Right lobe of liver (tissue), 6 donors: Measurements from ENCODE around the gene PRSS8. TPM values are rescaled to one million over a fixed set of nuclear protein-coding genes. Genes with fewer than 3 reads are reported as not detected.

Experiments
- ATAC-seq, 4 donors: fragments of 200-7000 bp; cut with Tn5 transposase; one replicate each; pipeline ENCODE4 v1.9.1; 2020; ENCODE audit warnings: mild to moderate bottlenecking in 4 of 4, moderate library complexity in 4 of 4
- DNase-seq, 3 donors: peaks; one replicate each; pipeline ENCODE4 v3.0.0-alpha.2; 2020
- H3K27ac ChIP-seq, 3 donors: fragments of 200-600 bp; one replicate each; pipeline ENCODE4 v1.8.0; 2022
- H3K27me3 ChIP-seq, 2 donors: fragments of 200-600 bp; one replicate each; pipeline ENCODE4 v1.8.0; 2022
- H3K36me3 ChIP-seq, 4 donors: fragments of 200-600 bp; sonication (generic) in 1 of 4; one replicate each; pipeline versions ENCODE4 v1.5.1 to v1.8.0; 2017 to 2022; ENCODE audit warnings: control low read depth in 1 of 4
- H3K4me1 ChIP-seq, 4 donors: fragments of 200-600 bp; sonication (generic) in 1 of 4; one replicate each; pipeline versions ENCODE4 v1.5.1 to v1.8.0; 2017 to 2022; ENCODE audit warnings: control low read depth in 1 of 4
- H3K4me3 ChIP-seq, 3 donors: fragments of 200-600 bp; one replicate each; pipeline ENCODE4 v1.8.0; 2022
- H3K9me3 ChIP-seq, 4 donors: fragments of 200-600 bp; sonication (generic) in 1 of 4; one replicate each; pipeline versions ENCODE4 v1.5.1 to v1.8.0; 2017 to 2022; ENCODE audit warnings: control low read depth in 1 of 4
- POLR2A ChIP-seq: fragments of 450-650 bp; IDR thresholded peaks from one replicate; pipeline ENCODE4 v1.6.1; 2017; ENCODE audit warnings: antibody characterized with exemption, mild to moderate bottlenecking
- WGBS: methylation state at CpG from one replicate; pipeline ENCODE4 v1.1.6; 2018; ENCODE audit warnings: low coverage, low lambda C conversion rate; ENCODE audit not compliant: insufficient coverage; ENCODE audit errors: missing lambda C conversion rate; 5-methylcytosine and 5-hydroxymethylcytosine counted together
- intact Hi-C, 2 donors: fragments of 100-400 bp; cut with DNase I; formaldehyde crosslinking; loops; one replicate each; pipeline versions ENCODE4 v1.11.2 to v1.14.1; 2022
- total RNA-seq, 6 experiments: library from RNA; depleted of rRNA in 2 of 6; stranded (reverse); fragments of >200 nt in 2 of 6; fragmentation: NEBNext Ultra II Directional in 3 of 6; extraction: Animal tissue kit (Norgen Biotek cat#: 25700) in 3 of 6; gene quantifications; one replicate each; pipeline versions ENCODE4 v1.1.0 to v1.2.4, GENCODE V29; 2016 to 2023
- TF ChIP-seq, protein P1 (sequence below), 4 donors: fragments of 200-600 bp in 3 of 4; fragments of 450-650 bp in 1 of 4; IDR thresholded peaks; one replicate each; pipeline versions ENCODE4 v1.5.1 to v1.8.0; 2016 to 2022; ENCODE audit warnings: antibody characterized with exemption in 4 of 4, mild to moderate bottlenecking in 2 of 4
- donor health status: DM: no; HTN: yes; CAD: no.
- donor health status: DM: no; HTN: no; CAD: no.
- donor health status: DM: no; HTN: no; CAD: no.
- donor health status: DM: no; HTN: yes; CAD: no.
- donor health status: DM: no; HTN: yes; CAD: no.

Gene PRSS8
- total RNA-seq, 6 experiments from 2014 or later, result 5.6 to 20.0 (median 13.1) TPM

DNA sequence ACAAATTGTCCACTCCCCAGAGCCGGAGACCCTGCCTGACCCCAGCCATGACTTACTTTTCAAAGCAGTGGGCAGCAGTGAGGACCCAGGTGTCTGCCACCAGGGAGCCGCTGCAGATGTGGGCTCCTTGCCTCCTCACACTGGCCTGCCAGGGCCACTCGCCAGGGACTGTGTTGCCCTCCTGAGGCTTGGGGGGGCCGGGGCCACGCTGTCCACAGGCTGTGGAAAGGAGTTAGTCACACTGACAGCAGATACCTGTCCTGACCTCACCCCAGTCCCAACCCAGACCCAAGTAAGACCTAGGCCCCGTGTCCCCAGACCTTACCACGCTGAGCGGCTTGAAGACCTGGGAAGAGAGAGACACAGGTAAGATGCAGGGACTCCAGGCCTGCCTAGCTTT, 48.0 kb downstream of the PRSS8 start:
- intact Hi-C loops, result loop anchor here in 1 of 2 donors (10.0 kb wide), 1 partner anchor 103 kb away; the partner anchor contains the start of gene HSD3B7
- H3K27ac ChIP-seq, result no peak overlapping the region
- no peaks in the 10 kb centered on the region for H3K27me3 ChIP-seq
- H3K4me3 ChIP-seq, result no peak overlapping the region
- ATAC-seq, result no peak
- TF ChIP-seq, protein P1, sequence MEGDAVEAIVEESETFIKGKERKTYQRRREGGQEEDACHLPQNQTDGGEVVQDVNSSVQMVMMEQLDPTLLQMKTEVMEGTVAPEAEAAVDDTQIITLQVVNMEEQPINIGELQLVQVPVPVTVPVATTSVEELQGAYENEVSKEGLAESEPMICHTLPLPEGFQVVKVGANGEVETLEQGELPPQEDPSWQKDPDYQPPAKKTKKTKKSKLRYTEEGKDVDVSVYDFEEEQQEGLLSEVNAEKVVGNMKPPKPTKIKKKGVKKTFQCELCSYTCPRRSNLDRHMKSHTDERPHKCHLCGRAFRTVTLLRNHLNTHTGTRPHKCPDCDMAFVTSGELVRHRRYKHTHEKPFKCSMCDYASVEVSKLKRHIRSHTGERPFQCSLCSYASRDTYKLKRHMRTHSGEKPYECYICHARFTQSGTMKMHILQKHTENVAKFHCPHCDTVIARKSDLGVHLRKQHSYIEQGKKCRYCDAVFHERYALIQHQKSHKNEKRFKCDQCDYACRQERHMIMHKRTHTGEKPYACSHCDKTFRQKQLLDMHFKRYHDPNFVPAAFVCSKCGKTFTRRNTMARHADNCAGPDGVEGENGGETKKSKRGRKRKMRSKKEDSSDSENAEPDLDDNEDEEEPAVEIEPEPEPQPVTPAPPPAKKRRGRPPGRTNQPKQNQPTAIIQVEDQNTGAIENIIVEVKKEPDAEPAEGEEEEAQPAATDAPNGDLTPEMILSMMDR (IDR thresholded peaks at IDR 0.05), result no peak
- no peak for TF ChIP-seq POLR2A
- H3K36me3 ChIP-seq, result peaks cover 0 to 69% (median 33%) of the 10 kb centered on the region in 4 donors
- peaks cover 0 to under 1% (median 0%) of the 10 kb centered on the region in 4 donors for H3K4me1 ChIP-seq
- H3K9me3 ChIP-seq, result no peaks in the 10 kb centered on the region
- WGBS, result 57% methylated on average over 1 of the region's 8 CpGs
- no peak for DNase-seq

DNA sequence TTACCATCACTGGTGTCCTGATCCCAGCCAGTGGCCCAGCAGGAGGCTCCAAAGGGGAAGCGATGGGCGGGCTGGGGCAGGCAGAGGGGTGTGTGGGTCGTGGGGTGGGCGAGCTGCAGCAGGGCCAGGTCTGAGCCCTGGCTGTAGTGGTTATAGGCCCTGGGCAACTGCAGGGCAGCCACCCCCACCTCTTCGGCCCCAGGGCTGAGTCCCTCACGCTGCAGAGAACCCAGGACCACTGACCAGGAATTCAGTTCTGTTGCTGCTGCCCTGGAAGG, 49.0 kb downstream of the PRSS8 start:
- ATAC-seq (no peak), DNase-seq (no peak)
- Histone ChIP-seq H3K9me3 (no peaks in the 10 kb centered on the region), H3K27ac (no peak overlapping the region), H3K4me3 (no peak overlapping the region), H3K27me3 (no peaks in the 10 kb centered on the region), H3K4me1 (no peaks in the 10 kb centered on the region), H3K36me3 (peaks cover 0 to 65% (median 29%) of the 10 kb centered on the region in 4 donors)
- TF ChIP-seq, protein P1 (IDR thresholded peaks at IDR 0.05), result no peak
- no peak for TF ChIP-seq POLR2A
- intact Hi-C loops, result loop anchor here in 1 of 2 donors (10.0 kb wide), 1 partner anchor 102 kb away; the partner anchor contains the start of gene HSD3B7
- no CpG with 5 or more reads among the region's 6 CpGs for WGBS

DNA sequence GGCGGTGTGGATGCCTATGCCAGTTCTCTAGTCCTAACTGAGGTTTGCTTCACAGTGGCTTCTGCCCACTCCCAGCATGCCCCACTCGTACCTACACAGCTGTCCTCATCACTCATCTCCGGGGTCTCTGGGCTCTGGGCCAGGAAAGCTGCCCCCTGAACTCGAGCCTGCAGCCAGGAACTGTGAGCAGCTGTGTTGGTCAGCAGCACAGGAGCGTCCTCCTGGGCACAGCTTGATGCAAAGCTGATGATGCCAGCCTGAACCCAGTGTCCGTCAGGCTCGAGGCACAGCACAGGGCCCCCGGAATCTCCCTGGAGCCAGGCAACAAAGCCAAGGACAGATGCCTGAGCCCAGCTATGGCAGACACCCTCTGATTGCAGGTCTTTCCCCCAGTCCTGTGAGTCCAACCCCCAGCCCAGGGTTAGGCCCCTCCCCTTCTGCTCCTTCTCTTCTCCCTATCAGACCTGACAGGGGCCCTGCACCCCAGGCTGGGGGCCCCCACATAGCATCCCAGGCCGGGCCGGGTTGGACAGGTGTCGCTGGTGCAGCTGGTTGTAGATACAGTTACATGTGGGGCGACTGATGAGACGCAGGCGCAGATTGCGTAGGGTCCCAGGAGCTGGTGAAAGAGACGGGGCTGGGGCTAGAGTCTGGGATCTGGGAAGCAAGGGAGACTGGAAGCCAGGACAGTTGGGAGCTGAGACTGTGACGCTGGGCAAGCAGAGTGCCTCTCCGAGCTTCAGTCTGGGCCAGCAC, 49.5 kb downstream of the PRSS8 start:
- Histone ChIP-seq H3K36me3 (peaks cover 0 to 60% (median 28%) of the 10 kb centered on the region in 4 donors), H3K9me3 (no peaks in the 10 kb centered on the region), H3K27me3 (no peaks in the 10 kb centered on the region), H3K4me1 (no peaks in the 10 kb centered on the region), H3K27ac (no peak overlapping the region), H3K4me3 (no peak overlapping the region)
- DNase-seq (no peak), ATAC-seq (no peak)
- no CpG with 5 or more reads among the region's 18 CpGs for WGBS
- intact Hi-C loops, result loop anchor here in 1 of 2 donors (10.0 kb wide), 1 partner anchor 101 kb away; the partner anchor contains the start of gene HSD3B7
- TF ChIP-seq POLR2A, result no peak

DNA sequence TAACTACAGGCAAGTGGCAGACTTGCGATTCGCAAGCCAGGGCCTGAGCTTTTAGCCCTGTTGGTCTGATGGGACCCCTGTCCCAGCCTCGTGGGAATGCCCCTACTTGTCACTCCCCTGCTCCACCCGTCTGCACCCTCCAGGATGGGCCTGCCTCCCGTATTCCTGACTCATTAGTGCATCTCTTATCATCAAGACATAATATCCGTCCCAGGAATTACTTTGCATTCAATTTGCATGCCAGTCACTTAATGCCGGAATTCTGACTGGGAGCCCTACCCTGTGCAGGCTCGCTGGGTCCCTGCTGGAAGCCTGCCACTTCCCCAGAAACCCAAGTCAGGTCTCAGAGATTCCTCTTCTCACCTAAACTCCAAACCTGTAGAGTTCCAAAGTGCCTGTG, 50.1 kb downstream of the PRSS8 start:
- H3K4me1 ChIP-seq, result no peaks in the 10 kb centered on the region
- no peak for ATAC-seq
- TF ChIP-seq, protein P1 (IDR thresholded peaks at IDR 0.05), result no peak
- TF ChIP-seq POLR2A, result no peak

More for the DNA sequence above, 50.1 kb downstream of the PRSS8 start:
- no peak for DNase-seq
- intact Hi-C loops, result loop anchor here in 1 of 2 donors (10.0 kb wide), 1 partner anchor 101 kb away; the partner anchor contains the start of gene HSD3B7
- Histone ChIP-seq H3K27me3 (no peaks in the 10 kb centered on the region), H3K36me3 (peaks cover 0 to 53% (median 26%) of the 10 kb centered on the region in 4 donors), H3K27ac (no peak overlapping the region), H3K4me3 (no peak overlapping the region), H3K9me3 (no peaks in the 10 kb centered on the region)
- 66% methylated on average over 7 of the region's 8 CpGs for WGBS
